NCI-H1105 treated with DMSO at 0.1 percent for 48 hours (cell line): ENCODE measurements around the gene SPEN.

Experiments used
- DNase-seq: peaks from one replicate; lab custom pipeline; 2025; lab: John Stamatoyannopoulos, UW

SPEN gene

GRCh38 chr1:15935056-15935950, 87.8 kb downstream of the SPEN start:
- no peak for DNase-seq

- no peak for DNase-seq
Measured at GRCh38 chr1:15936025-15936424, 88.5 kb downstream of the SPEN start.

- no peak for DNase-seq
Measured at GRCh38 chr1:15937146-15937545, 89.6 kb downstream of the SPEN start.

GRCh38 chr1:15937706-15938168, 90.2 kb downstream of the SPEN start:
- DNase-seq: no peak

- DNase-seq: no peak
Measured at GRCh38 chr1:15938628-15939161, 91.2 kb downstream of the SPEN start.

GRCh38 chr1:15939181-15940109, 91.9 kb downstream of the SPEN start:
- DNase-seq: no peak

GRCh38 chr1:15940110-15941043, 92.9 kb downstream of the SPEN start:
- DNase-seq: no peak

GRCh38 chr1:15941044-15941840, 93.7 kb downstream of the SPEN start:
- DNase-seq: no peak

GRCh38 chr1:15941899-15942660, 94.6 kb downstream of the SPEN start:
- DNase-seq: no peak

- no peak for DNase-seq
Measured at GRCh38 chr1:15942661-15943327, 95.3 kb downstream of the SPEN start.

GRCh38 chr1:15943328-15943991, 96.0 kb downstream of the SPEN start:
- DNase-seq: no peak

GRCh38 chr1:15943992-15944307, 96.4 kb downstream of the SPEN start:
- DNase-seq: no peak

- no peak for DNase-seq
Measured at GRCh38 chr1:15944308-15945010, 97.0 kb downstream of the SPEN start.

- no peak for DNase-seq
Measured at GRCh38 chr1:15945011-15945831, 97.7 kb downstream of the SPEN start.

- no peak for DNase-seq
Measured at GRCh38 chr1:15945832-15946448, 98.4 kb downstream of the SPEN start.

- DNase-seq: no peak
Measured at GRCh38 chr1:15946571-15947381, 99.3 kb downstream of the SPEN start.
